Activated CD4-positive, CD25-positive, alpha-beta regulatory T cell treated with anti-CD3 and anti-CD28 coated beads, Interleukin-2, amount 50 U/mL, for 72 hours (primary cell): ENCODE results near the gene NTF3.

Source experiments
- DNase-seq: peaks from one replicate; pipeline ENCODE4 v3.0.0; 2021

The NTF3 gene

DNA sequence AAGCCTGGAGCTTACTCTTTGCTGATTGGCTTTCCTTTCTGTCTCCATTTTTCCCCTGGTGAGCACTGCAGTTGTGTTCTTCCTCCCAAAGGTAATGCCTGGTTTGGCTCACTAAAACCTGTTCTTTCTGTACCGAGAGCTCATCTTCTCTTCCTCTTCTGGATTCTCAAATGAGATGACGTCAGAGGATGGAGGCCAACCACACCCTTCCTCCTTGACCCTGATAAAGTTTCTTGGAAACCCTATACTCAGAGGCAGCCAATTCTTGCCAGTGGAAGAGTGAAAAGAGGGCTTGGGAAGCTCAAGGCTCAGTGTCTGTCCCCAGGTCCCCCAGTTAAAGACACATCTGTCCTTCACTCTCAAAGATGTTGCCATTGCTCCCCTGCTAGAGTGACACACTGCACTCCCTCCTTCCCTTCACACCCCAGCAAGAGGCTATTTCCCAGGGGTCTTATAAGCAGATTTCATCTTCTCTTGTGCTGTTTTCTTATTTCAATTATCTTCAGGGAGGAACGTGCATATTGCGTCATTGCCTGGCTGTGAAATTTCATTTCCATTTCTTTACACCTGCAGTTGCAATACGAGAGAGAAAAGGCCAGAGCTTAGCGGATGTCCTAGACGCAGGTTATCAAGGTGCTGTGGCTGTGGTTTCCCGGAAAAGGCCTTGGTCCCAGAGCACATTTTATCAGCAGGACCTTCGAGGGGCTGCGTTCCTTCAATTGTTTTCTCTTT lies 27.3 kb downstream of the NTF3 start:
- no peak for DNase-seq

DNA sequence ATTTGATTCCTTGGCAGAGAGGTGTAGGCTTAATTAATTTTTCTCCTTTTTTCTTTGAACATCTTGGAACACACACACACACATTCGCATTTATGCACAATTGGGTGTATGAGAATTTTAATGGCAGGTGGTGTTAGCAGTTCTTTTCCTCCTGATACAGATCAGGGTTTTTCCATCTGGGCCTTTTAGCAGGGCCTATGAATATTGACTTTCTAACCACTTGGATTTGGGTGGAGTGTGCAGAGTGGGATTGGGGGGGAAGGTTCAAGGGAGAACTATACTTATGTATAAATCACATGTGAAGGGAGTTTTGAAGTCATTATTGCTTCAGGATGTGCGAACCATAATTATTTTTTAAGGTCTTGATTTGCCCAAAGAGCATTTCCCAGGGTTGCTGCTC lies 28.9 kb downstream of the NTF3 start:
- DNase-seq, result no peak

DNA sequence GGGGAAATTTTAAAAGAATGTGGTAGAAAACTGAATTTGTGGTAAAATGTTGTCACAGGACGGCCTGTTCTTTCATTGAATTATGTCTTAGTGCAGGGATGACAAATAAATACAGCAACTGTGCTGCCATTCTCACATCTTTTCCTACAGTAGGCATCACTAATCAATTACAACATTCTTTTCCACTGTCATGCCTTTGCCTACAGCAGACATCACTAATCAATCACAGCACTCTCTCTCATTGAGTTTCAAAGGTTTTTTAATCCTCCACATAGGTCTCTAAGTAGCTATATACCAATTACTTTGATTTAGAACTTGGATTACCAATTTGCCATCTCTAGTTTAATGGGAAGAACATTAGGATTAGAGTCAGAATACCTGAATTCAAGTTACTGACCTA lies 30.1 kb downstream of the NTF3 start:
- DNase-seq, result no peak

DNA sequence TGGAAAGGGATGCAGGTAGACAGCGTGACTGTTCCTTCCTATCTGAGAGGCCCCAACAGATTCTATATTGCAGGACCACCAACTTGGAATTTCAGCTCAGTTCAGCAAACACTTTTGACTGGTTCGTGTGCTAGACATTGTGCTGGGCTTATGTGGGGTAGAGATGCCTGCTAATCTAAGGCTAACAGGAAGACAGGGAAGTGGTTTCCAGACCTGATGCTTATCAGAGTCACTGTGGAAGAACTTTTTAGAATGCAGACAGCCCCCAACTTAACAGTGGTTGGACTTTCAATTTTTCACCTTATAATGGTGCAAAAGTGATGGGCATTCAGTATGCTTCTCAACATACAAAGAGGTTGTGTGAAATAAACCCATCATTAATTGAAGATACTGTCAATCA lies 32.2 kb downstream of the NTF3 start:
- DNase-seq, result no peak

DNA sequence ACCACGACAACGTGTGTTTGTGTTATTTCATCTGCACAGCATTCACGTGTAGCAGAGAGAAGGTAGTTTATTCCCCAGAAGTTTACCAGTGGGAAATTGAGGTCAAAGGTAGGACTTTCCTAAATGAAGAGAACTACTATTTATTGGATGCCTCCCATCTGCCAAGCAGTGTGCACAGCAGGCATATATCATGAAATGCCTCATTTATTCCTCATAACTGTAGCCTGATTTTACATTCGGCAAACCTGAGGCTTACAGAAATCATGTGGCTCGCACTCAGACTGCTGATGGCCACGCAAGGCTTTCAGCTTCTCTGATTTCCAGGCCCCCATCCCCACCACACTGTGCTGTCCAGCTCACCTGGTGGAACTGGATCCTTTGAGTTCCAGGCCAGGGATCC lies 33.5 kb downstream of the NTF3 start:
- DNase-seq, result no peak

DNA sequence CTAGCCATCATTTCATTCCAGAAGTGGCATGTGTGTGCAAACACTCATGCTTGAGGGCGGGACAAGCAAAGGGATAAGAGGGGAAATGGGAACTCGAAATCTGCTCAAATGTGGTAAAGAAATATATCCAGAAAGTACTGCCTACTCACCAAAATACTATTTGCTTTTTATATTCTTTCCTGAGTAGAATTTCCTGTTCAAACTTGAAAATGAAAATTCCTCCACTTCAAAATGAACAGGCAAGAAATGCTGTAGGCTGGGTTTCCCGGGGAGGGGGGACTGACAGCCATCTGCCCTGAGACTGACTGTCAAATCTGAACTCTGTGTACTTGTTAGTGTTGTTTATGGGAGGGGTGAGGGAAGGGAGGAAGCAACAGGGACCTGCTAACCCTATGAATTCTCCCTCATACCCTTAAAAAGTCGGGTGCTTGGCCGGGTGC lies 34.6 kb downstream of the NTF3 start:
- DNase-seq, result no peak

DNA sequence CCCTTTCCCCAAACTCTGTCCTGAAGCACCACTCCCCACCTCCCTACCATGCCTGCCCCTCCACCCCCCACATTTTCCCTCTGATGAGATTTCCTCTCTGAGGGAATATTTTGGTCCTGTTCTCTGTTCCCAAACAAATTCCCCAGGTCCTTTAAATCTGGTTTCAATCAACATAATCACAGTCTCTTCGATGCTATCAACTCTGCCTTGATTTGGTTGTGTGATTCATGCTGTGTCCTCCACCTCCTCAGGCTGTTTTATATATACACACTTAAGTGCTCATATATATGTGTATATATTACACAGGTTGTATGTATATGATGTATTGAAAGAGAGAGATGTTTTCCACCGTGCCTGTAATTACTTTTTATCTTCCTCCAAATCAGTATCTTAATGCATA lies 36.0 kb downstream of the NTF3 start:
- DNase-seq, result no peak

DNA sequence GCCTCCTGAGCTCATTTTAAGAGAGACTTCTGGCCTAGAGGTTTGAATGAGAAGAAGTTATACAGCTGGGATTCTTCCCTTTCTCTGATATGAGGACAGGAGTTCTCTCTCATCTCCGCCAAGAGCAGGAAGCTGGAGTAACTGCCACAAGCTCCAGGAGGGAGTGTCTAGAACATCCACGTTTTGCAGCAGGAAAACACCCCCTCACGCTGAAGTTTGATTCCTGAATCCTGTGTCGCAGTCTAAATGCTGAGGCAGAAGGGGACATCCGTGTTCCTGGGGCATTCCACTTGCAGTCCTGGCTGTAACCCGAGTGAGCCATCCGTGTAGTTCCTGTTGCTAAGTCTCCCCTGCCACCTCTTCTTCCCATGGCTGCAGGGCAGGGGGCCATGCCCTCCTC lies 38.3 kb downstream of the NTF3 start:
- DNase-seq, result no peak

DNA sequence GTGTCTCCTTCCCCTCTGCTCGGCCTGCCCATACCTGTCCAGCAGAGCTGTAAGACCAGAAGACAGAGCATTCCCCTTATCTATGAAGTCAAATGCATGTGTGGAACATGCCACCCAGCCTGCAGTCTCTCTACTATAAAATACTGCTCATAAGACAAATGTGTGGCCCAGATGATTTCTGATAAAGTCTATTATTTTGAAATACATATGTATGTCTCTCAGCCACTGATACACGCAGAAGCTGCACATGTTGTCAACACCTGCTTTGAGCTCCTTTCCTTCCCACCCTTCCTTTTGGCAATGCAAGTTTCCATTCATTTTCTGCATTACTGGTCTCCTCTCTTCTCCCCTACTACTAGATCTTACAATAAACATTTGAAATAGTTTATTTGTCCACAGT lies 38.8 kb downstream of the NTF3 start:
- DNase-seq, result no peak

DNA sequence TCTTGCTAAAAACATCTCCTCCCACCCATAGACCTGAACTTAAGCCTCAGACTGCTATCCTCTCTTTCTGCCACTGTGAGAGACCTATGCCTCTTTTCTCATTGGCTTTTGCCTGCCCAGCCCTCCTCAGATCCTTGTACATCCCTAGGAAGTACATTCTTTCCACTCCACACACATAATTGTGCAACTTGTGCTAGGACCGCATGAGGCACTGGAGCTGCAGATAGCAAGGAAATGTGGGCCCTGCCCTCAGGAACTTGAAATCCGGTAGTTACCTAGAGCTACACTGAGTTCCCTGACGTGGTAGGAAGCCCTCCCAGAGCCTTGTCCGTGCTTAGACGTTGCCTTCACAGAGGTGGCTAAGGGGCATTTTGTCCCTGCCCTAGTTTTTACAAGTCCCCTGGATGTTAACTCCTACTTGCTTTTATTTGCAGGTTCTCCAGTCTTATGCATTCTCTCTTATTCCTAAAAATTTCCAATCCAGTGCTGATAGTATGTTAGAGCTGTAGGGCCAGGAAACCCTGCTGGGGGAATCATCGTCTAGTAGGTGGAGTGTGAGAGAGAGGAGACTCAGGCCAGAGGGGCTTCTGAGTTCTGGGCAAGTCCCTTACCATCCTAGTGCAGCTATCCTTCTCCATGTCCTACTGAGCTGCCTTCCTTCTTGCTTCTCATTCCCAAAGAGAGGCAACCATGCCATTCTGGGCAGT lies 41.3 kb downstream of the NTF3 start:
- no peak for DNase-seq

DNA sequence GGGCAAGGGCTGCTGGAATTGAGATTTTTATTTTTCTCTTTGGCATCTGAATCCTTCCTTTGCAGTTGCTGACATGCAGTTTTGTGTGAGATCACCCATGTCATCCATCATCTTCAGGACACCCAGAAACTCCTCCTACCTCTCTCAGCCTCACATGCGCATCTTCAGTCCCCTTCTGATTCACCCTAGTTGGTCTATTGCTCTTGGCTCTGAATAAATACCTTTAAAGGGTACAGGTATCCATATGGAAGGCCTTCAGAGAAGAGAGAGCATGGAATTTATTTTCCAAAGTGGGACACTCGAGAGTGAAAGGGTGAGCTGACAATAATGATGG lies 41.8 kb downstream of the NTF3 start:
- no peak for DNase-seq

DNA sequence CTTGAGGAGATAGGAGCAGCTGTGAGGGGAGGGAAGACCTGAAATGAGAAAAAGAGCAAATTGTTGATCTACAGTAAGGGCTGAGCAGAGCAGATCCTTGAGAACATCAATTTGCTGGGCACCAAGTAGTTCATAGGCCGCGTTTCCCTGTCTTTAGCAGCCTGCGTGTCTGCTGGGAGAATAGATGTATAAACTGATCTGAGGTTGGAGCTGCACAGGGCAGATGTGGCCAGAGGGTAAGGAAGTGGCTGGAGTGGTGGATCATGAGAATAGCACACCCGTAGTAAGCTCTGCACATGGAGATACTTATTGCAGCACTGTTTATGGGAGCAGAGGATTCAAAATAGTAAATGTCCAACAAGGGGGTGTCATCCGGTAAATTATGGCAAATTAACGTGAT lies 44.4 kb downstream of the NTF3 start:
- no peak for DNase-seq

DNA sequence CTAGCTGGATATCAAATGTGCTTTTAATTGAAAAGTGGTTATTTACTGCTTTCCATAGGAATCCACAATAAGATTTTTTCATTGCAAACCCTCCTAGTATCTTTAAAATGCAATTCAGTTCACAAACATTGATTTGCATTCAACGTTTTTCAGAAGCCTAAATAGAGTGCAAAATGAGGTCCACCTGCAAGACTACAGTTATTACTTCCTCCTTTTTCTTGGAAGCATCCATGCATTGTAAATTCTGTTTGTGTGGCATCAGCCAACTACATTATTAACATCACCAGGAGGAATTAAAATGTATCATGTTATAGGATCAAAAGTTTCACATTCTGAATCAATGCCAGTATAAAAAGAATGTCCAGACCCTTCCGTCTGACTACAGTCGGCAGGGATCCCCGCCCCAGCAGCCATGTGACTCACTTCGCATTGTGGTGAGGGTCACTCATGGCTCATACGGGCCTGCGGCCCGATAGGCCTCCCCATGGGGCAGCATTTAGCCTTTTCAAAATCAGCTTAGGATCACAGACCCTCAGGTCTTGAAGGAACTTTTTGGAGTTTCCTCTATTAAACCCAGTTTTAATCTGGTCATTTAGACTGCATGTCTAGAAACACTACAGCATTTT lies 46.3 kb downstream of the NTF3 start:
- DNase-seq, result no peak

DNA sequence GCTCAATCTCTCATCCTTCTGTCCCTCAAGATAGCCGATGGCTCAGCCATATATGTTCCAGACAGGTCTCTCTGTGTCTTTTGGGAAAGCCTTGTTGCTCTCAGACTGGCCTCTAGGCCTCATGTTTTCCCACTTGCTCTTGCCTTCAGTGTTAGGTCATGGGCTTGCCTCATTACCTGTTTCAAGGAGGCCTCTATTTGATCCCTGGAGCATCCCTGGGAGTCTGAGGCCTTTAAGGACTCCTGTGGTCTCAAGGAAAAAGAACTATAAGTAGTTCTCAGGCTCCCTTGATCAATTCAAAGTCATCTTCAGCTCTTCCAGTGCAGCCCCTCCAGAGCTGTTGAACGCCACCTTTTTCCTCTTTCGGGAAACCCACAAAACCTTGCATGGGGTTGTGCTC lies 47.9 kb downstream of the NTF3 start:
- no peak for DNase-seq

DNA sequence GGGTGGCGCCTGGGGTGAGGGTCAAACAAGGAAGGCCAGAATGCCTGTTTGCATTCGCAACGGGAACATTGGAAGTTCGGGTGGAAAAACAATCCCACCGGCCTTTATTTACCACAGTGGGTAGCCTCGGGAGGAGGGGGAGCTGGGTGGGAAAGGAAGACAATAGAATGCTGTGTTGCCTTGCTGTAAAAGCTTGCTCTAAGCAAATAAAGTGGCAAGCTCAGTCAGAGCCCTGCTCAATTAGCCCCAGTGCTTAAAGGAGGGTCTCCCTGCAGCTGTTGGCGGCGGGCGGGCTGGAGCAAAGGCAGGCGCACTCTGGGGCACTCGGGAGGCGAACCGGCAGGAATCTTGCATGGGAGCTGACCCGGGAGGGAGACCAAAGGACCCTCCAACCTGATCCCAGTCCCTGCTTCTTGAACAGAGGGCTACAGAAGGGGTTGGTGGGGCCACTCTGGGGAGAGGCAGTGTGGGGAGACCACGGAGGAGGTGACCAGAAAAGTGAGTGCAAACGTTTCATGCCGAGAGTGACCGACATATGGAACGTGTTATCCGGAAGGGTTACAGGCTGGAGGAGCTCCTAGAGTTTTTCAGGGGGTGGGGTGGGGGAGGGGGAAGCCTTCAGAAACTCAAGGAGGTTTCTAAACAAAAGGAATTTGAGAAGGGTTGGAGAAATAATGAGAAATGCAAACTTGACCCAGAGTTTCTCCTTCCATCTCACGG lies 48.5 kb downstream of the NTF3 start:
- DNase-seq, result no peak

DNA sequence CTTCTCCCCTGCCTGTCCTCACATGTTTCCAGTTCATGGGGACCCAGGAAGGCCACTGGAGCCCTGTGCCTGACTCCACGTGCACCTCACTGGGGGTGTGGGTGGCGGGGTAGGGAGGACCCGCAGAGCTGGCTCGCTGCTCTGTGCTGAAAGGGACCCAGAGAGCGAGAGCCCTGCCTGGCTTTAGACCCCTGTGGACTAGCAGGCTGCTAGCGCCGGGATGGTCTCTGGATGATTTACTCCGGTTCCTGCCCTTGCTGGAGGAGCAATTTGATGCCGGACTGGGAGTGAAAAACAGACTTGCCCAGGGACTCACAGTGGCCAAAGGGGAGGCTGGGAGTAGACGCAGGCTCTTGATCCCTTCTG lies 49.0 kb downstream of the NTF3 start:
- no peak for DNase-seq

DNA sequence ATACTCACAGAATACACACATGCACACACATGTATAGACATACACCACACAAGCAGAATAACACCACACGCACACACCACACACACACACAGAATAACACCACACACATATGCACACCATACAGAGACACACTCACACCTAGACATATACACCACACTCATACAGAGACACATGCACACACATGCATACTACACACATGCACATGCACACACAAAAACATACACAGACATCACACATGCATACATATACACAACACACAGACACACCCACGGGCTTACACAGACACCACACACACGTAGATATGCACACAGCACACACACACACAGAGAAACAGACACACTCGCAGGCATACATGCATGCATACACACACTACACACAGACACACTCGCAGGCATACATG lies 49.7 kb downstream of the NTF3 start:
- no peak for DNase-seq

DNA sequence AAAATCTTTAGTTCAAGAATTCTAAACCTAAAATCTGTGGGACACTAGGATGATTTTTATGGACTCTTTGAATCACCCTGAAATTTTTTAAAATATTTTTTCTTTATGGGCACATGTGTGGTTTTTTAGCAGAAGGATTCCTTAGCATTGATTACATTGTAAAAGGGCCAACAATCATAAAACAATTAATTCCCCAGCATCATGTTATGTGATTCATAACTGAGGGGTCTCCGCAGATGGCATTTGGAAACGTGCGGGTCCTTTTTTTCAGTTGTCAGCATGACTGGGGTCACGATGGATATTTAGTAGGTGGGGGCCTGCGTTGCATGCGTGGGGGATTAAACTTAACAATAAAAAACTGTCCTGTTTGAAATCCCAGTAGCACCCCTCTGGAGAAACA lies 52.5 kb downstream of the NTF3 start:
- no peak for DNase-seq

DNA sequence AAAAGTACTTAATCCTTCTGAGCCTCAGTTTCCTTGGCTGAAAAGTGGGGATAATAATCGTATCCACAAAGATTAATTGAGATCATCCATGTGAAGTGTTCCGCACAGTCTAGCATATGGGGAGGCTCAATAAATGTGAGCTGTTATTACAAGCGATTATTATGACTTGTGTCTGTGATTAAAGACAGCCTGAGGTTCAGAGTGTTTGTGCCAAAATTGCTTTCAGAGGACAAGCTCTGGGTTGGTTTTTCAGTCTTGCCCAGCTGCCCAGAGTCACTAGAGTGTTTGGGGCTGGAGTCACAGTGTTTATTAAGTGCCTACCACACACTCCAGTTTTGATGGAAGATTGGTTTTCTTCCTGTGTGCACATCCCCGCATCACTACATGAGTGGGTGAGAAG lies 53.5 kb downstream of the NTF3 start:
- no peak for DNase-seq

DNA sequence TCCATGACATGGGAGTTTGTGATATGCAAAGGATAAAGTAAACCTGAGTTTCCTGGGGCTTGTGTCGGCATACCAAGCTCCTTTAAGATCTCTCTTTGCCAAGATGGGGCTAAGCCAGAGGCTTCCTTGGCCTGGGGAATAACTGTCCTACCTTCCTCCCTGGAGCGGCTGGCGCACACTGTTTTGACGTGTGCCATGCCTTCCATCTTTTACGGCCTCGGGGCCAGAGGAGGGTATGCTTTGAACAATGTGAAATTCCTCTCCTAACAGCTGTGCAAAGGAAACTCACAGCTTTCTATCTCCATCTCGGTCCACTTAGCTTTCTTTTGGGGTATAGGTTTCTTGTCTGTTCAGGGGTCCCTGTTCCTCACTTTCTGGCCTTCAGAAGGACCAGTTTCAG lies 55.2 kb downstream of the NTF3 start:
- no peak for DNase-seq

DNA sequence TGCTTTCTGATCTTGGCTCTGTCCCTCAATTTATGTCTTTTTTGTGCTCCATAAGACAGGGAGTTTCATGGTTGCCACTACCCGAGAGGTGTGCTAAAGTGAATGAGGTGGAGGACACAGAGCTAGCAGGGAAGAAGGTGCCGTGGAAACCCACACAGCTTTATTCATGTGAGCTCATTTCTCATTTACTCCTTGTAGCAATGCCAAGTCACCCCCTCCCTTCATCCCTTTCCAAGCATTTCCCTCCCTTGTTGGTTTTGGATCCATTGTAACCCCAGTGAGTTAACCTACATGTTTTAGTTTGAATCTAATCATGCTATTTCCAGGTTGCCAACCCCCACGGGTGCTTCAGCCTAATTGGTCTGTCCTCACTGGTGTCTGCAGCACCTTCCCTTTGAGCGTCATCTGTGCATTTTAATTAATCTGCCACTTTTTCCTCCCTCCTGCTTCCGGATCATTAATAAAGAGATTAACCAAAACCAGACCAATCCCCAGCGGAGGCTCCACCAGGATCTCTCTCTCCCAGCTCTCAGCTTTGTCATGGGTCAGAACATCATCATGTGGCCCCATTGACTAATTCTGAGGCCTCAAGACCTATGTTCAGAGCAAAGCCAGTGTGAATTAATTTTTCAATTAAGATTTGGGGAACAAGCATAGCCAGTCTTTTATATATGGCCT lies 56.2 kb downstream of the NTF3 start:
- no peak for DNase-seq

DNA sequence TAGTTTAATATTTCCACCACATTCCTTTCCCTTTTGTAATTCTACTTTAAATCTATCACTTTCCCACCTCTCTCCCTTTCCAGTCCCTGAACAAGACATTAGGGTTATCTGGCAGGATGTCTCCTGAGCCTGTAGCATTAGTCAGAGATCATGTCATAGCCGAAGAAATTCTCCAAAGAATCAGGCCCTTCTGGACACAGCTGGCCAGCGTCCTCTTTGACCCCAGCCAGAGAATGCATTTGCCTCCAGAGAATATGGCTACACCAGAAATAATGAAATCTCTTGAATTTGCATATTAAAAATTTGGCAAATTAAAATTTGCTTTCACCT lies 56.7 kb downstream of the NTF3 start:
- no peak for DNase-seq

DNA sequence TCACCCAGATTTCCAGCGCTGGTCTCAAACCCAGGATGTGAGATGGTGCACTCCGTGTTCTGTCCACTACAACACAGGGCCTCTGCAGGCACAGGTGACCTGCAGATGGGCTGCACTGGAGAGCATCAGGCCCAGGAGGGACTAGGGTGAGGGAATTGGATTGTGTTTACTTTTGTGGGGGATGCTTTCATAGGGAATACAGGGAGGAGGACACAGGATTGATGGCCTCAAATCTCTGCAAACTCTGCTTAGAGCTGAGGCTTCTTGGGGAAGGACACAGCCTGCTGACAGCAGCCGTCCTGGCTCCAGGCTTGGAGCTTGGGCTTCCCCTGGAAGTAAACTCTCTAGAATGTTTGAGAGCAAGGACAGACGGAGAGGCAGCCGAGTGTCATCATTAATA lies 57.1 kb downstream of the NTF3 start:
- DNase-seq, result no peak
